Measurements from ENCODE around the gene SEMA4F. TPM values are rescaled to one million over a fixed set of nuclear protein-coding genes. Genes with fewer than 3 reads are reported as not detected.
A peak's percentile ranks its signal among the peaks of the same experiment; 100 is the strongest.
"Not testable (repeated sequence)": the region's sequence is repeated elsewhere in the genome, so short reads cannot be mapped to it uniquely, and the experiment has no call there.

The SEMA4F gene, protein sequence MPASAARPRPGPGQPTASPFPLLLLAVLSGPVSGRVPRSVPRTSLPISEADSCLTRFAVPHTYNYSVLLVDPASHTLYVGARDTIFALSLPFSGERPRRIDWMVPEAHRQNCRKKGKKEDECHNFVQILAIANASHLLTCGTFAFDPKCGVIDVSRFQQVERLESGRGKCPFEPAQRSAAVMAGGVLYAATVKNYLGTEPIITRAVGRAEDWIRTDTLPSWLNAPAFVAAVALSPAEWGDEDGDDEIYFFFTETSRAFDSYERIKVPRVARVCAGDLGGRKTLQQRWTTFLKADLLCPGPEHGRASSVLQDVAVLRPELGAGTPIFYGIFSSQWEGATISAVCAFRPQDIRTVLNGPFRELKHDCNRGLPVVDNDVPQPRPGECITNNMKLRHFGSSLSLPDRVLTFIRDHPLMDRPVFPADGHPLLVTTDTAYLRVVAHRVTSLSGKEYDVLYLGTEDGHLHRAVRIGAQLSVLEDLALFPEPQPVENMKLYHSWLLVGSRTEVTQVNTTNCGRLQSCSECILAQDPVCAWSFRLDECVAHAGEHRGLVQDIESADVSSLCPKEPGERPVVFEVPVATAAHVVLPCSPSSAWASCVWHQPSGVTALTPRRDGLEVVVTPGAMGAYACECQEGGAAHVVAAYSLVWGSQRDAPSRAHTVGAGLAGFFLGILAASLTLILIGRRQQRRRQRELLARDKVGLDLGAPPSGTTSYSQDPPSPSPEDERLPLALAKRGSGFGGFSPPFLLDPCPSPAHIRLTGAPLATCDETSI
- total RNA-seq = 5.5 and 7.1 TPM in 2 replicates

DNA sequence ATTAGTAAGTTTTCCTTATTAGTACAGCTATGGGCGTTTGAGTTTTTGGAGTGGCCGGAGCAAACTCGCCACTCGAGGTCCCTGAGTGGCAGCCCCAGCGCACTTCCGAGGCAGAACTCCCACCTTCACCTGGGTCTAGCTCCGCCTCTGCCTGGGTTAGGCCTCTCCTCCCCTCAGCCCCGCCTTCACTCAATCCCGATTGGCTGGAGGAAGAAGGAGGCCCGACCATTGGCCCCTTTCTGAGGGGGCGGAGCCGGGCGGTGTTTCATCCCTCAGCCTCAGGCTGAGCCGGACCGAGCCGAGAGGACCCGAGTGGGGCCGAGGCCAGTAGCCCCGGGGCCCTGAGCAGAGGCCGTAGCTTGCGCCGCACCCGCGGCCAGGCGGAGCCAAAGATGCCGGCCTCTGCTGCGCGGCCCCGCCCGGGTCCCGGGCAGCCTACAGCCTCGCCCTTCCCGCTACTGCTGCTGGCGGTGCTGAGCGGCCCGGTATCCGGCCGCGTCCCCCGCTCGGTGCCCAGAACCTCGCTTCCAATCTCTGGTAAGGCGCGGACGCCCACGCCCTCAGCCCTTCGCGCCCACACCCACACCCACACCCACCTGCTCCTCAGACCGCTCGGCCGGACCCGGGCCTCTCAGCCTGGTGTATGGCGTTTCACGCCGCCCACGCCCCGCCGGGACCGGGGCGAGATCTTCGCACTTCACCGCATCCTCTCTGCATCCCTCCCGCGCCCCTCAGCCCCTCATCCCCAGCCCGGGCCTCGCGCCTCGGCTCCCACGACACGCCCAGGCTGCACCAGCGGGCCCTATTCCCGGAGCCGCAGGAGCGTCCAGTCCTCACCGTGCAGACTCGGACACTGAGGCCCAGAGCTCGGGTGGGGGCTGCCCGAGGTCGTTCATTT lies at the start of gene SEMA4F:
Gene SEMA4F, plus strand, starts transcription at position 263 of the 898 bp plus-strand sequence. Its CDS starts 130 bp downstream, at position 393.
- DNase-seq (ENCODE audit: low spot score) = peak; percentile 90
- H3K36me3 Mint-ChIP-seq (ENCODE audit: low read depth) = no peaks in the 10 kb centered on the region
- H3K4me3 Mint-ChIP-seq (ENCODE audit: low read depth) = peak within 1 kb of the TSS; percentile 77
- peak within 1 kb of the TSS; percentile 1 for H3K27ac Mint-ChIP-seq
- H3K4me1 Mint-ChIP-seq (ENCODE audit: low read depth) = peaks cover 20% of the 10 kb centered on the region
- peaks cover 17% of the 10 kb centered on the region for H3K27me3 Mint-ChIP-seq (ENCODE audit: low read depth)
- no peaks in the 10 kb centered on the region for H3K9me3 Mint-ChIP-seq
- intact Hi-C loops (cut with micrococcal nuclease) = loop anchor here (1.0 to 5.0 kb wide), 2 partner anchors 180 to 193 kb away; partner anchors contain the start of gene HK2

DNA sequence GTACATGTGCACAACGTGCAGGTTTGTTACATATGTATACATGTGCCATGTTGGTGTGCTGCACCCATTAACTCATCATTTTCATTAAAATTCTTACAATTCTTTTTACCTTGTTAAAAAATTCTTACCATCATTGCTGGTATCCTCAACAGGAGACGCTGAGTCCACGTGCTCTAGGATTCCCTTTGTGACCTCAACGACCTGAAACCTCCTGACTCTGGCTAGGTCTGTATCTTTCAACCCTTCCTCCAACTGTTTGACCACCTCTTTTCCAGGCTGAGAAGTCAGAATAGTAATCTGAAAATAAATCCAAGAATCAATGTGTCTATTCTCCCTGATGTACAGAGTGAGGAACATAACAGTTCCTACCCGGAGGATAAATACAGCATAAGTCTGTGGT lies 47.1 kb upstream of the SEMA4F start:
- H3K4me3 Mint-ChIP-seq (ENCODE audit: low read depth) = no peak overlapping the region
- no peak for DNase-seq (ENCODE audit: low spot score)
- no peaks in the 10 kb centered on the region for H3K36me3 Mint-ChIP-seq (ENCODE audit: low read depth)
- H3K9me3 Mint-ChIP-seq = no peaks in the 10 kb centered on the region
- peaks cover 49% of the 10 kb centered on the region for H3K27me3 Mint-ChIP-seq (ENCODE audit: low read depth)
- intact Hi-C loops (cut with micrococcal nuclease) = no loop called here
- H3K27ac Mint-ChIP-seq = no peak overlapping the region
- H3K4me1 Mint-ChIP-seq (ENCODE audit: low read depth) = peaks cover 15% of the 10 kb centered on the region

DNA sequence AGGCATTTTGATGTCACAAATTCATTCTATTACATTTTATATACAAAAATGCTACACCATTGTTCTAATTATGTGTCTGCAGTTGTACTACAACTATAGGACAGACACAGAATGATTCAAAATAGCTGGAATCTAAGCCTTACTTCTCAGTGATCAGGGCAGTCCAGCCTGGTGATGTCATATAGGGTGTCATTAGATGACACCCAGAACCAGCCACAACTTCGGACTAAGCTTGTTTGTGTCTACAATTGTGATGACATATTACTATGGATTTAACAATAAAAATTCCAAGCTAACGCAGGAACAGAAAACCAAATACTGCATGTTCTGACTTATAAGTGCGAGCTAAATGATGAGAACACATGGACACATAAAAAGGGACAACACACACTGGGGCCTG lies 36.9 kb upstream of the SEMA4F start:
- no peak for DNase-seq (ENCODE audit: low spot score)
- no peak overlapping the region for H3K27ac Mint-ChIP-seq
- intact Hi-C loops (cut with micrococcal nuclease) = no loop called here
- H3K4me3 Mint-ChIP-seq (ENCODE audit: low read depth) = no peak overlapping the region
- H3K9me3 Mint-ChIP-seq = no peaks in the 10 kb centered on the region
- no peaks in the 10 kb centered on the region for H3K36me3 Mint-ChIP-seq (ENCODE audit: low read depth)
- peaks cover 10% of the 10 kb centered on the region for H3K4me1 Mint-ChIP-seq (ENCODE audit: low read depth)
- peaks cover 37% of the 10 kb centered on the region for H3K27me3 Mint-ChIP-seq (ENCODE audit: low read depth)

DNA sequence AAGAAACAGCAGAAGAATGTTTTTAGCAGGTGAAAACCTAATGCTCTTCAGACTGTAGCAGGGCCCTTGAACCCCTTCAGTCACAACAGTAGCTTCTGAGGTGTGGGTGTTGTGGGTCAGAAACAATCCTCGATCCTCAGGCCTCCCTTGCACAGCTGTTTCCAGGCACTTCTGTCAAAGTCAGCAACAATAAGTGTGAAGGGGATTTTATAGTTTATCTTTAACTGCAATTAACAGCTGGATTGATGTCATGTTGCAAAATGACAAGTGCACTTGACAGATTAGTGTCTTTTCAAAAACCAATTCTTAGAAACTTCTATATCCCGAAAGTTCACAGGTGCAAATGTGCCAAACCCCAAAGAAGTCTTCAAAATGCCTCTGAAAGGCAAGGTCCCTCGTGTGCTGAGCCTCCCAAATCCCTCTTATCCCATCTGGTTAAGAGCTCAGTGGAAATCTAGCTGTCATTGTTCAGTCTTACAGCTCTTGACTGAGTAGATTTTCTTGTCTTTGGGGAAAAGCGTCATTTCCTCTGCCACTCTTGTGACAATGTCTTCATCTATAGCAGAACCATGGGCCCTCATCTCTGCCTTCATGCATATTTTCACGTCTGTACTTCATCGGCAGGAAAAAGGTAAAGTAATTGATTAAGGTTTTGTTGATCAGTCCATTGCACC lies 35.5 kb upstream of the SEMA4F start:
- no peak overlapping the region for H3K27ac Mint-ChIP-seq
- H3K27me3 Mint-ChIP-seq (ENCODE audit: low read depth) = peaks cover 25% of the 10 kb centered on the region

DNA sequence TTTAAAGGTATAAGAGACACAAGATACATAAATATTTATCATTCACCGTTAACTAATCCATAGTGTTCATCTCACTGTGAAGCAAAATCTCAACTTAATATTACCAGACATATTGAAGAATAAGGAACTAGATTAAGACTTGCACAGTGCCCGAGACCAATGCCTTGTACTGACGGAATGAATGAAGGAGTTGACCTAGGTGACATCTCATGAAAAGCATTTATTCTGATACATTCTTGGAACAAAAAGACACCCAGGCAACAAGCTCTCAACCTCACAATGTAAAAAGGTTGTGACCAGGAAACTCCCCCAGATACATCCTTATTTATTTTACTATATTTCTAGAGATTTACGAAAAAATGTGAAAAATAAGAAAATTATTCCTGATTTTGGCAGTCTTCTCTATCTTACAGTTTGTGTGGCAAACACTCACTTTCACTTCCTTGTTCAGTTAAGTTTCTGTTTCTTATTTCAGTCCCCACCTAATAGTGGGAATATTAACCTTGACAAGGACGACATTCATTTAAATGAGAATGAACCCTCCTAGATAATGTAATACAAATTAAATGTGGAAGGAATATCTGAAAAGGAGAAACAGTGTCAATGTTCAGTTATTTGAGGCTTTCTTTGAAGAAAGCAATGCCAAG lies 34.3 kb upstream of the SEMA4F start:
- H3K9me3 Mint-ChIP-seq = no peaks in the 10 kb centered on the region
- H3K4me3 Mint-ChIP-seq (ENCODE audit: low read depth) = no peak overlapping the region
- intact Hi-C loops (cut with micrococcal nuclease) = no loop called here
- no peak for DNase-seq (ENCODE audit: low spot score)
- no peaks in the 10 kb centered on the region for H3K36me3 Mint-ChIP-seq (ENCODE audit: low read depth)
- peaks cover 17% of the 10 kb centered on the region for H3K27me3 Mint-ChIP-seq (ENCODE audit: low read depth)
- peaks cover 10% of the 10 kb centered on the region for H3K4me1 Mint-ChIP-seq (ENCODE audit: low read depth)
- no peak overlapping the region for H3K27ac Mint-ChIP-seq

More for the DNA sequence above, 35.5 kb upstream of the SEMA4F start:
- no peak overlapping the region for H3K4me3 Mint-ChIP-seq (ENCODE audit: low read depth)
- no peaks in the 10 kb centered on the region for H3K9me3 Mint-ChIP-seq
- H3K4me1 Mint-ChIP-seq (ENCODE audit: low read depth) = peaks cover 10% of the 10 kb centered on the region
- no peaks in the 10 kb centered on the region for H3K36me3 Mint-ChIP-seq (ENCODE audit: low read depth)
- DNase-seq (ENCODE audit: low spot score) = no peak
- intact Hi-C loops (cut with micrococcal nuclease) = no loop called here

DNA sequence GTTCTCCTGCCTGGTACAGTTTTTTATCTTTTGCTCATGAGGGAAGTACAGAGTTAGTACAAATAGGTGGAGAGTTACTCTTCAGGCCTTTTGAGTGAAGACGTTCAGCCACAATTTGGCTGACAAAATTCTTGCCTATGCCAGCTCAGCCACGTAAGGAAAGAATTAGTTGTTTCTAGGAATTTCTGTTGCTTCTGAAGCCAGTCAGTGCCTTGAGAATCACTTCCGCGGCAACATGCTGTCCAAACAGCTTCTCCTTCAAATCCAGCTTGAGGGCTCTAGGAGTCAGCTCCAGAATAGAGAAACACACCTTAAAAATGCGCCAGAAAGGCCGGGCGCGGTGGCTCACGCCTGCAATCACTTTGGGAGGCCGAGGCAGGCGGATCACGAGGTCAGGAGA lies 33.4 kb upstream of the SEMA4F start:
- Mint-ChIP-seq H3K4me3 (ENCODE audit: low read depth) (no peak overlapping the region), H3K36me3 (ENCODE audit: low read depth) (no peaks in the 10 kb centered on the region), H3K4me1 (ENCODE audit: low read depth) (peaks cover 10% of the 10 kb centered on the region), H3K27ac (no peak overlapping the region), H3K27me3 (ENCODE audit: low read depth) (peaks cover 14% of the 10 kb centered on the region), H3K9me3 (no peaks in the 10 kb centered on the region)
- DNase-seq (ENCODE audit: low spot score) = no peak
- intact Hi-C loops (cut with micrococcal nuclease) = no loop called here

DNA sequence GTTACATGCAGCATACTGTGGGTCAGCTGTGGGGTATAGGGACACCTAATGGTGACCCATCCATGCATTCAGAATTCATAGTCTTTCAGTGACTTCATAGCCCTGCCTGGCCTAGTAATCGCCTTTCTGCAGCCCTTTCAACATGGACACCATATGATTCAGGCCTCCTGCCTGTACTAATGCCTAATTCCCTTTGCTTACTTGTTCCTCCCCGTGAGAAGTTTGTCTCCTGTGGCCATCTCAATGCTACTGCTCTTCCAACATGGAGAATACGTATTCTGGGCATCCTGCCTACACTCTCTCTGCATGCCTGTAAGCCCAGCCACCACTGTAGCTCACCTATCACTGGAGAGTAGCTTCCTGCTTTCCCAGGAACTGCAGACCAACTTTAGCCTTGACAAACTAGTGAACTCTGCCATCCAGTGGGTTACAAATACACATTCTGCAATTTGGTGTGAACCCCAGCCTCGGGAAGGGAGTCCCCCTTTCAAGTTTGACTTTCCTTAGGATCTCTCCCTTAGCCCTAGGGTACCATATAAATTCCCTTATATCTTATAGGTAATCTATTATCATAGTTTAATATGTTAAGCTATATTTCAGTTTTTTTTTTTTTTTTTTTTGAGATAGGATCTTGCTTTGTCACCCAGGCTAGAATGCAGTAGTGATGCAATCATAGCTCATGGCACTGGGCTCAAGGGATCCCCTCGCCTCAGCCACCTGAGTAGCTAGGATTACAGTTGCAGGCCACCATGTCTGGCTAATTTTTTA lies 28.2 kb upstream of the SEMA4F start:
- intact Hi-C loops (cut with micrococcal nuclease) = no loop called here
- Mint-ChIP-seq H3K27me3 (ENCODE audit: low read depth) (peaks cover 14% of the 10 kb centered on the region), H3K9me3 (no peaks in the 10 kb centered on the region), H3K36me3 (ENCODE audit: low read depth) (no peaks in the 10 kb centered on the region), H3K4me1 (ENCODE audit: low read depth) (no peaks in the 10 kb centered on the region), H3K27ac (no peak overlapping the region), H3K4me3 (ENCODE audit: low read depth) (no peak overlapping the region)
- DNase-seq (ENCODE audit: low spot score) = no peak

DNA sequence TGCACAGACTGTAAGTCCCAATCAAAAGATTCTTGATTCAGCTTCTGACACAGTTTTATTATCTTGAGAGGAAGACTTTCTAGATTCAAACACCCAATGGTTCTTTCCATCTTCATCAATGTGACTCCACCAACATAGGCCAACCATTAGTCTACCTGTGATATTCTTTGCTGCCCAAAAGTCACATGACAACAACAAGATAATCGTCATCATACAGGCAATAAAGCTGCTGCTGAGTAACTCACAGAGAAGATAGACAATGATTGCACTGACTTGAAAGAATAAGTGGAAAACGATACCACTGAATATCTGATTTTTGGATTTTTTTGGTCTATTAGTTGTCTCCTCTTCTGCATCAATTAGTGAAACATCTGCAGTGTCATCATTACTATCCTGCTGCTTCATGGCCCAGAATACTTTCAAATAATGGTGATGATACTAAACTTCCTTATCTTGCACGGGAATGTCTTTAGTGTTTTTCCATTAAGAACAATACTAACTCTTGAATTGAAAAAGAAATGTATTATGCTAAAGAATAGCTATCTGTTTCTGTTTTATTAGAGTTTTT lies 25.4 kb upstream of the SEMA4F start:
- Mint-ChIP-seq H3K9me3 (no peaks in the 10 kb centered on the region), H3K27ac (no peak overlapping the region), H3K4me3 (ENCODE audit: low read depth) (no peak overlapping the region), H3K36me3 (ENCODE audit: low read depth) (no peaks in the 10 kb centered on the region), H3K27me3 (ENCODE audit: low read depth) (peaks cover 16% of the 10 kb centered on the region), H3K4me1 (ENCODE audit: low read depth) (no peaks in the 10 kb centered on the region)
- intact Hi-C loops (cut with micrococcal nuclease) = no loop called here
- DNase-seq (ENCODE audit: low spot score) = no peak

DNA sequence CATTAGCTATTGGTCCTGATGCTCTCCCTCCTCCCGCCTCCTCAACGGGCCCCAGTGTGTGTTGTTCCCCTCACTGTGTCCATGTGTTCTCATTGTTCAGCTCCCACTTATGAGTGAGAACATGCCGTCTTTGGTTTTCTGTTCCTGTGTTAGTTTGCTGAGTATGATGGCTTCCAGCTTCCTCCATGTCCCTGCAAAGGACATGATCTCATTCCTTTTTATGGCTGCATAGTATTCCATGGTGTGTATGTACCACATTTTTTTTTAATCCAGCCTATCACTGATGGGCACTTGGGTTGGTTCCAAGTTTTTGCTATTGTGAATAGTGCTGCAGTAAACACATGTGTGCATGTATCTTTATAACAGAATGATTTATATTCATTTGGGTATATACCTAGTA lies 23.6 kb upstream of the SEMA4F start:
- H3K4me3 Mint-ChIP-seq (ENCODE audit: low read depth); DNase-seq (ENCODE audit: low spot score); H3K27ac Mint-ChIP-seq; H3K36me3 Mint-ChIP-seq (ENCODE audit: low read depth); H3K9me3 Mint-ChIP-seq; H3K4me1 Mint-ChIP-seq (ENCODE audit: low read depth); intact Hi-C loops (cut with micrococcal nuclease): not testable (repeated sequence)
- peaks cover 22% of the 10 kb centered on the region for H3K27me3 Mint-ChIP-seq (ENCODE audit: low read depth)

DNA sequence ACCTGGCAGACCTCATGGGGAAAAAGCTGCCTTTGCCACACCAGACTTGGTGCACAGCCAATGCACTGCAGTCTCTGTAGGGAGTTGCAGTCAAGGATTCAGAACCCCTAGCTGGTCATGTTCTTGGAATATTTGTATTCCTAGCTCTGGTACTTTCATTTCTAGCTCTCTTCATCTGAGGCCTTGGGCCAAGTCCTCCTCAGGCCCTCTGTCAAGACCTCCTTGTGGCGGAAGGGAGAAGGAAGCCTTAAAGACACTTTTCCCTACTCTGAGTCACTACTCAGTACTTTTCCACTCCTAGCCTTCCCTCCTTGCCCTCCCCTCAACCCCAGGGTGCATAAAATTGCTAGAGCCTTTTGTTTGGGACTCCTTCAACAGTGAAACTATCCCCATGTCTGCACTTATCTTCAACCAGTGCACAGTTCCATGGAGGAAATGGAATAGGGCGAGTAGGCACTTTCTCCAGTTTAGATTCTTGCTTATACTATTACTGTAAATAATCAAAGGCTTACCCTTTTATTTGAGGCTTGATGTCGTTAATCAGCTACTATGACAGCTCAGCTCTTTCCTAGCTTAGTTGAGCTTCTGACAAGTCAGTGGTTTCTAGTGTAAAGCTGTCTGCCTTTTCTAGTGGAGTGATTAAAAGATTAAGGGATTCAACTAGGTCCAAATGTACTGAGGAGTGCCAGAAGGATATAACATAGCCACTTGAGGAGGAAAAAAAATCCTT lies 21.7 kb upstream of the SEMA4F start:
- Mint-ChIP-seq H3K27ac (no peak overlapping the region), H3K27me3 (ENCODE audit: low read depth) (peaks cover 37% of the 10 kb centered on the region), H3K36me3 (ENCODE audit: low read depth) (no peaks in the 10 kb centered on the region), H3K4me1 (ENCODE audit: low read depth) (no peaks in the 10 kb centered on the region), H3K9me3 (no peaks in the 10 kb centered on the region), H3K4me3 (ENCODE audit: low read depth) (no peak overlapping the region)
- intact Hi-C loops (cut with micrococcal nuclease) = no loop called here
- DNase-seq (ENCODE audit: low spot score) = no peak

DNA sequence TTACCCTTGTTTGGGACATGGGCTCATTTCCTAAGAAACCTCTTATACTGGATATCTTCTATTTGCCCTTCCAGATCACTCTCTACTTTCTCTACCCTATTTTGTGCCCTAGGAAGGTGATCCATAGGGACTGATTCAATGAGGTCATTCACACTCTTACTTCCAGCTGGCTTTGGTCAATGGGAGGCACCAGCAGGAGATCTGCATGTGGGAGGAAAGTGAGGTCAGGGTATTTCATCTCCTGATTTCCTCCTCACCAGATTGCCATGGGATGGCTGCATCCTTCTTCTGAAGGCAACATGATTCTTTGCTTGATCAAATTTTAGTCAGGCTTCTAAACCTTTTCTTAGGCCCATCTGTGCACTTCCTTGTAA lies 21.1 kb upstream of the SEMA4F start:
- no peak for DNase-seq (ENCODE audit: low spot score)
- no peak overlapping the region for H3K27ac Mint-ChIP-seq
- H3K4me3 Mint-ChIP-seq (ENCODE audit: low read depth) = no peak overlapping the region
- H3K9me3 Mint-ChIP-seq = no peaks in the 10 kb centered on the region
- no peaks in the 10 kb centered on the region for H3K36me3 Mint-ChIP-seq (ENCODE audit: low read depth)
- intact Hi-C loops (cut with micrococcal nuclease) = no loop called here
- H3K4me1 Mint-ChIP-seq (ENCODE audit: low read depth) = no peaks in the 10 kb centered on the region
- peaks cover 37% of the 10 kb centered on the region for H3K27me3 Mint-ChIP-seq (ENCODE audit: low read depth)
